ENCODE data around the gene ADH7. TPM values are rescaled to one million over a fixed set of nuclear protein-coding genes. Genes with fewer than 3 reads are reported as not detected.

Gene ADH7
- total RNA-seq, 6 donors from 2014 or later = 0.15 to 9.2 (median 0.30) TPM; not detected in 3

- Histone ChIP-seq H3K9me3 (no peaks in the 10 kb centered on the region), H3K27ac (peak overlapping the region in 1 of 4 donors; percentile 42), H3K4me1 (no peaks in the 10 kb centered on the region), H3K4me3 (no peak overlapping the region), H3K27me3 (no peaks in the 10 kb centered on the region), H3K36me3 (no peaks in the 10 kb centered on the region)
- DNase-seq = no peak
- no peak for ATAC-seq (ENCODE audit: low FRiP score in 2 of 2)
- WGBS, 2 donors = 61 to 64% methylated on average over 4 of the region's 4 CpGs
- no peak for TF ChIP-seq CTCF (IDR thresholded peaks at IDR 0.05)
These were observed 3.3 kb upstream of the ADH7 start for GRCh38 chr4:99438405-99438780.

- H3K4me3 ChIP-seq = no peak overlapping the region
- H3K4me1 ChIP-seq = no peaks in the 10 kb centered on the region
- 65 to 71% methylated on average over 5 of the region's 5 CpGs for WGBS, 2 donors
- no peaks in the 10 kb centered on the region for H3K9me3 ChIP-seq
- peak; percentile 46 to 53 for ATAC-seq (ENCODE audit: low FRiP score in 2 of 2)
- TF ChIP-seq POLR2A (IDR thresholded peaks at IDR 0.05) (no peak), CTCF (IDR thresholded peaks at IDR 0.05) (no peak), POLR2AphosphoS5 (IDR thresholded peaks at IDR 0.05) (no peak), EP300 (IDR thresholded peaks at IDR 0.05) (peak in 1 of 4 donors; percentile 6)
- H3K36me3 ChIP-seq = no peaks in the 10 kb centered on the region
- peak overlapping the region; percentile 9 to 64 (median 52) for H3K27ac ChIP-seq
- no peaks in the 10 kb centered on the region for H3K27me3 ChIP-seq
- DNase-seq = no peak
These were observed 2.7 kb upstream of the ADH7 start for GRCh38 chr4:99437723-99438404.

DNA sequence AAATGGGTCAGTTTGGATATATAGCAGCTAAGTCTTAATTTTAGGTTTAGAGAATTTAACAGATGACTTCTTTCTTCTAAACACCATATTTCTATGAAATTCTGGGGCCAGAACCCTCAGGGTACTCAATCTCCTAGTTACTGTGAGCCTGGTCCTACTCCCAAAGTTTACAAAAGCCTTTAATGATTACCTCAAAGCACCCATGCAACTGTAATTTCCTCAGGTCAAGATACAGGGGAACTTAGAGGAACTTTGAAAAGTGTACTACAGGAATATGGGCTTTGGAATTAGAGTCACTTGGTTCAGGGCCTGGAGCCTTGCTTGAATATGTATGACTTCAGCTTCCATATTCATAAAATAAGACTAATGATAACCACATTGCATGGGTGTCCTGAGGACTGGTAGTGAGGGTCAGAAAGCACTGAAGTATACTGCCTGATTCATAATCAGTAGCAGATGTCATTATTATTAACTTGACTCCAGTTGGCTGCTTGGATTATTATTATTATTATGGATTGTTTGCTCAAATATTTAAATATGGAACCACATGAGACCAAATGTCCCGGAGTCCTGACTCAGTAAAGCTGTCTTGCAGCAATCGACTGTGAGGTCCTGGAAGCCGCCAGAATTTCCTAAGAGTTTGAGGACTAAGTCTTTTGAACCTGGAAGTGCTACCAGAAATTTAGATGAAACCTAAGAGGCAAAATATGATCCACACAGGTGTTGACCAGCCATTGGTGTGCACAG is 2.0 kb upstream of the ADH7 start:
- no peaks in the 10 kb centered on the region for H3K9me3 ChIP-seq
- DNase-seq = no peak
- no peaks in the 10 kb centered on the region for H3K4me1 ChIP-seq
- TF ChIP-seq POLR2AphosphoS5 (IDR thresholded peaks at IDR 0.05) (no peak), CTCF (IDR thresholded peaks at IDR 0.05) (no peak), EP300 (IDR thresholded peaks at IDR 0.05) (no peak), POLR2A (IDR thresholded peaks at IDR 0.05) (no peak)
- H3K27me3 ChIP-seq = no peaks in the 10 kb centered on the region
- 65 to 74% methylated on average over 3 of the region's 3 CpGs for WGBS, 2 donors
- no peak overlapping the region for H3K4me3 ChIP-seq
- no peak for ATAC-seq (ENCODE audit: low FRiP score in 2 of 2)
- H3K27ac ChIP-seq = peak overlapping the region; percentile 9 to 64 (median 52)
- no peaks in the 10 kb centered on the region for H3K36me3 ChIP-seq

GRCh38 chr4:99436462-99436861 is 1.3 kb upstream of the ADH7 start:
- ATAC-seq (ENCODE audit: low FRiP score in 2 of 2) (no peak), DNase-seq (no peak)
- H3K27ac ChIP-seq = no peak overlapping the region
- H3K4me3 ChIP-seq = no peak overlapping the region
- no peaks in the 10 kb centered on the region for H3K36me3 ChIP-seq
- no peaks in the 10 kb centered on the region for H3K27me3 ChIP-seq
- no peaks in the 10 kb centered on the region for H3K9me3 ChIP-seq
- H3K4me1 ChIP-seq = no peaks in the 10 kb centered on the region
- no peak for TF ChIP-seq POLR2A (IDR thresholded peaks at IDR 0.05)
- no peak for TF ChIP-seq CTCF (IDR thresholded peaks at IDR 0.05)
- TF ChIP-seq POLR2AphosphoS5 (IDR thresholded peaks at IDR 0.05) = no peak
- no peak for TF ChIP-seq EP300 (IDR thresholded peaks at IDR 0.05)
- 53 to 64% methylated on average over 2 of the region's 2 CpGs for WGBS, 2 donors

GRCh38 chr4:99430106-99430505 is 5.0 kb downstream of the ADH7 start:
- H3K4me3 ChIP-seq = no peak overlapping the region
- TF ChIP-seq POLR2A (IDR thresholded peaks at IDR 0.05) = no peak
- no peak for TF ChIP-seq POLR2AphosphoS5 (IDR thresholded peaks at IDR 0.05)
- TF ChIP-seq EP300 (IDR thresholded peaks at IDR 0.05) = no peak
- TF ChIP-seq CTCF (IDR thresholded peaks at IDR 0.05) = no peak
- no peaks in the 10 kb centered on the region for H3K36me3 ChIP-seq

More at GRCh38 chr4:99430106-99430505, 5.0 kb downstream of the ADH7 start:
- H3K9me3 ChIP-seq = no peaks in the 10 kb centered on the region
- H3K27me3 ChIP-seq = no peaks in the 10 kb centered on the region
- H3K4me1 ChIP-seq = no peaks in the 10 kb centered on the region
- H3K27ac ChIP-seq = no peak overlapping the region
- ATAC-seq (ENCODE audit: low FRiP score in 2 of 2) (no peak), DNase-seq (no peak)

Measured in upper lobe of left lung (tissue), 6 donors.